Middle frontal gyrus (tissue), 1 donor: ENCODE results near the gene NOVA1.
A peak's percentile ranks its signal among the peaks of the same experiment; 100 is the strongest.
"Not testable (repeated sequence)": the region's sequence is repeated elsewhere in the genome, so short reads cannot be mapped to it uniquely, and the experiment has no call there.

Experiments used
- DNase-seq: peaks from one replicate; pipeline ENCODE4 v3.0.0-alpha.2; 2015; ENCODE audit warnings: low spot score; ENCODE audit errors: extremely low spot score

Gene NOVA1

GRCh38 chr14:26597589-26598080, at the start of gene NOVA1:
TSS of gene NOVA1 (minus strand) at chr14:26598033. CDS start at chr14:26597436, 597 bp downstream.
- DNase-seq: no peak

GRCh38 chr14:26645057-26645456, 47.2 kb upstream of the NOVA1 start:
- not testable (repeated sequence) for DNase-seq

- DNase-seq: no peak
These were observed 38.7 kb upstream of the NOVA1 start for GRCh38 chr14:26636561-26636960.

GRCh38 chr14:26634946-26635345, 37.1 kb upstream of the NOVA1 start:
- not testable (repeated sequence) for DNase-seq

GRCh38 chr14:26626256-26626655, 28.4 kb upstream of the NOVA1 start:
- DNase-seq: no peak

GRCh38 chr14:26622611-26623010, 24.8 kb upstream of the NOVA1 start:
- no peak for DNase-seq

- DNase-seq: no peak
These were observed 24.2 kb upstream of the NOVA1 start for GRCh38 chr14:26621807-26622560.

GRCh38 chr14:26621364-26621763, 23.5 kb upstream of the NOVA1 start:
- no peak for DNase-seq

GRCh38 chr14:26611259-26611658, 13.4 kb upstream of the NOVA1 start:
- DNase-seq: no peak

- DNase-seq: no peak
These were observed 9.0 kb upstream of the NOVA1 start for GRCh38 chr14:26606729-26607312.

GRCh38 chr14:26605602-26606001, 7.8 kb upstream of the NOVA1 start:
- no peak for DNase-seq

- DNase-seq: no peak
These were observed 5.1 kb upstream of the NOVA1 start for GRCh38 chr14:26602902-26603301.

GRCh38 chr14:26601856-26602255, 4.0 kb upstream of the NOVA1 start:
- DNase-seq: no peak

GRCh38 chr14:26599291-26599690, 1.5 kb upstream of the NOVA1 start:
- DNase-seq: no peak

- no peak for DNase-seq
These were observed 869 bp upstream of the NOVA1 start for GRCh38 chr14:26598672-26599131.

- DNase-seq: peak; percentile 87
These were observed 343 bp upstream of the NOVA1 start for GRCh38 chr14:26598081-26598671.

- no peak for DNase-seq
These were observed 703 bp downstream of the NOVA1 start for GRCh38 chr14:26597071-26597588.

GRCh38 chr14:26596543-26597061, 1.2 kb downstream of the NOVA1 start:
- no peak for DNase-seq

GRCh38 chr14:26595926-26596542, 1.8 kb downstream of the NOVA1 start:
- no peak for DNase-seq

- no peak for DNase-seq
These were observed 2.9 kb downstream of the NOVA1 start for GRCh38 chr14:26594756-26595545.

- DNase-seq: no peak
These were observed 3.7 kb downstream of the NOVA1 start for GRCh38 chr14:26594148-26594547.
